KBM-7 (cell line): ENCODE results near the gene PDLIM7.

ENCODE experiments used
- DNase-seq: peaks from one replicate; pipeline ENCODE4 v3.0.0-alpha.2; 2015
- in situ Hi-C: fragments of 300-500 bp; cut with MboI; formaldehyde crosslinking; loops from 2 replicates; pipeline ENCODE4 v1.14.3; 2020; ENCODE audit warnings: low sequenced_read_pairs, low pct_unique_long_range_greater_than_20kb, mixed read lengths

Gene PDLIM7

DNA sequence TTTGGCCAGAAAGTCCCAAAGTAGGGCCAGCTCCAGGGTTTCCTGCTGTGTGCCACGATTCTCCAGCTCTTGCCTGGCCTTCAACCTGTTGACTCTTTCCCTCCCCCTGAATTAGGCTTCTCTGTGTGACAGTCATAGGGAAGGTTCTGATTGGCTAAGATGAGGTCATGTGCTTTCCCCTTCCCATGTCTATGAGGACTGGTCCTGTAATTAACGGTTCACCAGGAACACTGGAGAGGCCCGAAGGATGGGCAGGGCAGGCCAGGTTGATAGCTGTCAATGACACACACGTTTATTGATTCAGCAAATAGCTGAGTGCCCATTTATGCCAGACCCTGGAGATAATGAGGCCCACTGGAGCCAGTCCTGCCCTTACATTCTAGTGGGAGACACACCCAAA, 59.8 kb downstream of the PDLIM7 start:
- in situ Hi-C loops: no loop called here
- DNase-seq: no peak

DNA sequence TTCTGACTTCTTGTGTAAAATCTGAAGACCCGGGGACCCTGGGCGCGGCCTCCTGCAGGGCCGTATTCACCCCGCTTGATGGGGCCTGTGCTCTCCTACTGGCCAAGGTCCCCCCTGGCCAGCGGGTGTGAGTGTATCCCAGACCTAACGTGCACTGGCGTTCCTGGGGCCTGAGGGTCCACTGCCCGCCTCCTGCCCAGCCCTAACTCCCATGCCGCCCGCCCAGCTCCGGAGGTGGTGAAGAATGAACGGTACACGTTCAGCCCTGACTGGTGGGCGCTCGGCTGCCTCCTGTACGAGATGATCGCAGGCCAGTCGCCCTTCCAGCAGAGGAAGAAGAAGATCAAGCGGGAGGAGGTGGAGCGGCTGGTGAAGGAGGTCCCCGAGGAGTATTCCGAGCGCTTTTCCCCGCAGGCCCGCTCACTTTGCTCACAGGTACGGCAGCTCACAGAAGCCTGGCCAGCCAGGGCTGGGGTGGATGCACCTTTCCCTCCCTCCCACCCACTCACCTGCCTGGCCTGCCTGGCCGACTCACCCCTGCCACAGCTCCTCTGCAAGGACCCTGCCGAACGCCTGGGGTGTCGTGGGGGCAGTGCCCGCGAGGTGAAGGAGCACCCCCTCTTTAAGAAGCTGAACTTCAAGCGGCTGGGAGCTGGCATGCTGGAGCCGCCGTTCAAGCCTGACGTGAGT, 61.4 kb downstream of the PDLIM7 start:
- DNase-seq: no peak
- in situ Hi-C loops: no loop called here

DNA sequence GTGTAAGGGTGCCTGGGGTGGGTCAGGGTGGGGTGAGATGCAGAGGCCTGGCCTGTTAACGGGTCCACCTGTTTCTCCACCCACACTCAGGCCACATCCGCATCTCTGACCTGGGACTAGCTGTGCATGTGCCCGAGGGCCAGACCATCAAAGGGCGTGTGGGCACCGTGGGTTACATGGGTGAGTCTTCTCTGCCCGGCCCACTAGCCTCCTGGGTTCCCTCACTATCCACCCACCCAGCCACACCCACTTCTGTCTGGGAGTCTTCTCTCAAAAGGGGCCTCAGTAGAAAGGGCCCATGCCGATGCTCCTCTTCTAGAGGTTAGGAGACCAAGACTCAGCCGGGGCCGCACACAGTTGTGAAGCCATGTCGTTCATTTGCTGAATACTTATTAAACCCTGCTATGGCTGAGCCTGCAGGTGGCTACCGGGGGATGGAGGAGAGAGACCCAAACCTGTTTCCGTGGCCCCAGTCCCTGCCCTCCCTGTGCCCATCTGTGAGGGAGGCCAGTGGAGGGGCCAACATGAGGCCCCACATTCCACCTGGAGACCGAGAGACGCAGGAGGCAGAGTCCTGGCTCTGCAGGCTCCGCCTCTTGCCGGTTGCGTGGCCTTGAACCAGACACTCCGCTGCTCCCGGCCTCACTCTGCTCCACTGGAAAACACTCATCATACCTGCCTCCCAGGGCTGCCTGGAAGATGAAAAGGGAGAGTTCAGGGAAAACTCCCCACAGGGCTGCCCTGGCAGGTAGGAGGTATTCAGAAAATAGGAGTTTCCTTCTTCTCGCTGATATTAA, 62.3 kb downstream of the PDLIM7 start:
- in situ Hi-C loops: no loop called here
- DNase-seq: no peak

DNA sequence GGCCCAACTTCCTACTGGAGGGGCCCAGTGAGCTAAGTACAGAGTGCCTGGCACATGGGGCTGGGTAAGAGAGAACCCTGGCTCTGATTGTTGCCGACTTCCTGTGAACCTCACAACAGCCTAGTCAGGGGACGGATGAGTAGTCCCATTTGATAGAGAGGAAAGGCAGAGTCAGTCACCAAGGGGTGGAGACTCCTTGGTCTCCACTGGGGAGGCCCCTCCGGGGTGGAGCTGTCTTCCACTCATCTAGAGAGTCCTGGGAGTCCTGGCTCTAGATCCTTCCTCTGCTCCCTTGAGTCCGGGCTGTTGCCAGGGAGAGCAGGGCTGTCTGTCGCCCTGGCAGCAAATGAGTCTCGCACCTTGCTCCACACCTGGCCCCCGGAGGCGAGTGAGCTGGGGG, 63.0 kb downstream of the PDLIM7 start:
- in situ Hi-C loops: no loop called here
- no peak for DNase-seq

DNA sequence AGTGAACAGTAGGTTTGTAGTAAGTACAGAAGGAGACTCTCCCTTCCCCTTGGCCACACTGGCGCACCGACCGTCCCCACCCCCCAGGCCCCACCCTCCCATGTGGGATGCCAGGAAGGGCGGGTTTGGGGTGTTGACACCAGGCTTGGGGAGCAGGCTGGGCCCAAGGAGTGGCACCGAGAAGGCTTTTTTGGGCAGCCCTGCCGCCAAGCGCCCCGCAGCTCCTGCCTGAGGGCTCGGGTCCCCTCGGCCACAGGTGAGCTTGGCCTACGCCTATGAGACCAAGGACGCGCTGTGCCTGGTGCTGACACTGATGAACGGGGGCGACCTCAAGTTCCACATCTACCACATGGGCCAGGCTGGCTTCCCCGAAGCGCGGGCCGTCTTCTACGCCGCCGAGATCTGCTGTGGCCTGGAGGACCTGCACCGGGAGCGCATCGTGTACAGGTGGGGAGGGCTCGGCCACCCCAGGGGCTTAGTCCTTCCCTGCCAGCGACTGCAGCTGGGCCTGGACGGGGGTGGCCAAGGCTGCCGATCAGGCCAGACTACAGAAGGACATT, 63.7 kb downstream of the PDLIM7 start:
- DNase-seq: no peak
- in situ Hi-C loops: no loop called here
